C4-2B (cell line): Measurements from ENCODE around the gene IL17REL.

Experiments used
- CTCF ChIP-seq: fragments of 450-650 bp; conservative IDR thresholded peaks from 2 replicates; pipeline ENCODE4 v1.5.1; 2017; ENCODE audit warnings: mild to moderate bottlenecking
- ZFX ChIP-seq: fragments of 450-650 bp; IDR thresholded peaks from 2 replicates; pipeline ENCODE4 v1.6.1; 2017

GRCh38 chr22:50059881-50060262 is 47.3 kb upstream of the IL17REL start:
- TF ChIP-seq CTCF (no peak), ZFX (no peak)
